Esophagus muscularis mucosa (tissue), 4 donors: ENCODE measurements around the gene SYNJ2. TPM values are rescaled to one million over a fixed set of nuclear protein-coding genes. Genes with fewer than 3 reads are reported as not detected.

ENCODE experiments used
- DNase-seq: peaks from one replicate; pipeline ENCODE4 v3.0.0-alpha.2; 2017; ENCODE audit errors: extremely low spot score
- H3K27ac ChIP-seq, 4 donors: fragments of 200-600 bp; sonication (generic); replicated peaks in 1 of 4; 1 replicate in 3 of 4; 2 replicates in 1 of 4; pipeline ENCODE4 v1.5.1; 2016 to 2019; ENCODE audit warnings: mild to moderate bottlenecking in 1 of 4
- H3K27me3 ChIP-seq, 4 donors: fragments of 200-600 bp; sonication (generic); one replicate each; pipeline versions ENCODE4 v1.5.1 to v1.6.0; 2016 to 2019
- H3K36me3 ChIP-seq, 4 donors: fragments of 200-600 bp; sonication (generic); one replicate each; pipeline ENCODE4 v1.5.1; 2016 to 2019
- H3K4me1 ChIP-seq, 4 donors: fragments of 200-600 bp; sonication (generic); one replicate each; pipeline ENCODE4 v1.5.1; 2016 to 2019
- H3K4me3 ChIP-seq, 4 donors: fragments of 200-600 bp; sonication (generic); 1 replicate in 2 of 4; 2 replicates in 2 of 4; pipeline ENCODE4 v1.5.1; 2016 to 2019; ENCODE audit warnings: mild to moderate bottlenecking in 4 of 4, moderate library complexity in 1 of 4
- H3K9me3 ChIP-seq, 4 donors: fragments of 200-600 bp; sonication (generic); 1 replicate in 3 of 4; 2 replicates in 1 of 4; pipeline ENCODE4 v1.5.1; 2016 to 2019
- CTCF ChIP-seq, 3 experiments: fragments of 200-600 bp in 2 of 3; fragments of 450-650 bp in 1 of 3; sonication (generic) in 2 of 3; IDR thresholded peaks; one replicate each; pipeline ENCODE4 v1.5.1; 2017 to 2019; ENCODE audit warnings: antibody characterized with exemption in 3 of 3, mild to moderate bottlenecking in 2 of 3, moderate library complexity in 1 of 3
- EP300 ChIP-seq: sonication (generic); formaldehyde crosslinking; IDR thresholded peaks from one replicate; pipeline ENCODE4 v1.6.1; 2017; ENCODE audit warnings: antibody characterized with exemption
- POLR2A ChIP-seq: fragments of 450-650 bp; IDR thresholded peaks from one replicate; pipeline ENCODE4 v1.6.1; 2017; ENCODE audit warnings: antibody characterized with exemption, moderate library complexity, mild to moderate bottlenecking, low read depth
- POLR2AphosphoS5 ChIP-seq, 2 donors: sonication (generic); formaldehyde crosslinking; IDR thresholded peaks; one replicate each; pipeline ENCODE4 v1.6.1; 2017; ENCODE audit warnings: antibody characterized with exemption in 2 of 2
- WGBS: methylation state at CpG from one replicate; pipeline ENCODE4 v1.1.5; 2018; 5-methylcytosine and 5-hydroxymethylcytosine counted together
- intact Hi-C: fragments of 100-400 bp; cut with DNase I; formaldehyde crosslinking; loops from one replicate; pipeline ENCODE4 v1.15.1; 2023
- total RNA-seq, 4 donors: library from RNA; depleted of rRNA; stranded (reverse); fragments of >200 nt; gene quantifications; one replicate each; pipeline versions ENCODE4 v1.1.0 to v1.2.1, GENCODE V29; 2016

The SYNJ2 gene
- total RNA-seq, 4 donors from 2014 or later = 17.0 to 25.3 (median 25.1) TPM

GRCh38 chr6:158103228-158103627 lies 121.6 kb downstream of the SYNJ2 start:
- H3K36me3 ChIP-seq = peaks cover 0 to 6% (median 0%) of the 10 kb centered on the region in 4 donors
- H3K27ac ChIP-seq = no peak overlapping the region
- no peaks in the 10 kb centered on the region for H3K9me3 ChIP-seq
- intact Hi-C loops = no loop called here
- WGBS = 96% methylated on average over 4 of the region's 4 CpGs
- no peaks in the 10 kb centered on the region for H3K4me1 ChIP-seq
- TF ChIP-seq CTCF (IDR thresholded peaks at IDR 0.05) (no peak), POLR2A (no peak), EP300 (no peak), POLR2AphosphoS5 (IDR thresholded peaks at IDR 0.05) (no peak)
- H3K4me3 ChIP-seq = no peak overlapping the region
- no peaks in the 10 kb centered on the region for H3K27me3 ChIP-seq
- no peak for DNase-seq

- H3K9me3 ChIP-seq = no peaks in the 10 kb centered on the region
- H3K27me3 ChIP-seq = no peaks in the 10 kb centered on the region
- intact Hi-C loops = no loop called here
- no peak overlapping the region for H3K4me3 ChIP-seq
- WGBS = 98% methylated on average over 2 of the region's 2 CpGs
- DNase-seq = no peak
- H3K4me1 ChIP-seq = no peaks in the 10 kb centered on the region
- TF ChIP-seq EP300 = no peak
- no peak for TF ChIP-seq CTCF (IDR thresholded peaks at IDR 0.05)
- no peak for TF ChIP-seq POLR2AphosphoS5 (IDR thresholded peaks at IDR 0.05)
- no peak for TF ChIP-seq POLR2A
- H3K27ac ChIP-seq = no peak overlapping the region
- peaks cover 0 to 20% (median 4%) of the 10 kb centered on the region in 4 donors for H3K36me3 ChIP-seq
Measured at GRCh38 chr6:158104696-158105095, 123.0 kb downstream of the SYNJ2 start.

- H3K27ac ChIP-seq = no peak overlapping the region
- peaks cover 0 to 66% (median 26%) of the 10 kb centered on the region in 4 donors for H3K36me3 ChIP-seq
- no peaks in the 10 kb centered on the region for H3K9me3 ChIP-seq
- no peaks in the 10 kb centered on the region for H3K27me3 ChIP-seq
- TF ChIP-seq EP300 (no peak), POLR2A (no peak), POLR2AphosphoS5 (IDR thresholded peaks at IDR 0.05) (no peak), CTCF (IDR thresholded peaks at IDR 0.05) (no peak)
- WGBS = 94% methylated on average over 2 of the region's 2 CpGs
- intact Hi-C loops = no loop called here
- H3K4me3 ChIP-seq = no peak overlapping the region
- H3K4me1 ChIP-seq = no peaks in the 10 kb centered on the region
- DNase-seq = no peak
Measured at GRCh38 chr6:158109748-158110147, 128.1 kb downstream of the SYNJ2 start.

GRCh38 chr6:158110986-158111385 lies 129.3 kb downstream of the SYNJ2 start:
- Histone ChIP-seq H3K9me3 (no peaks in the 10 kb centered on the region), H3K4me1 (no peaks in the 10 kb centered on the region), H3K36me3 (peaks cover 7 to 78% (median 38%) of the 10 kb centered on the region in 4 donors), H3K27me3 (no peaks in the 10 kb centered on the region), H3K27ac (no peak overlapping the region), H3K4me3 (no peak overlapping the region)
- intact Hi-C loops = no loop called here
- no peak for TF ChIP-seq POLR2AphosphoS5 (IDR thresholded peaks at IDR 0.05)
- no peak for TF ChIP-seq EP300
- no peak for TF ChIP-seq POLR2A
- no peak for TF ChIP-seq CTCF (IDR thresholded peaks at IDR 0.05)
- no peak for DNase-seq
- WGBS = 100% methylated on average over 5 of the region's 5 CpGs

- intact Hi-C loops = no loop called here
- Histone ChIP-seq H3K4me1 (no peaks in the 10 kb centered on the region), H3K4me3 (no peak overlapping the region), H3K36me3 (peaks cover 7 to 84% (median 44%) of the 10 kb centered on the region in 4 donors), H3K27ac (no peak overlapping the region), H3K27me3 (no peaks in the 10 kb centered on the region), H3K9me3 (no peaks in the 10 kb centered on the region)
- 98% methylated on average over 5 of the region's 5 CpGs for WGBS
- TF ChIP-seq POLR2AphosphoS5 (IDR thresholded peaks at IDR 0.05) = no peak
- DNase-seq = no peak
Measured at GRCh38 chr6:158111987-158112386, 130.3 kb downstream of the SYNJ2 start.
